ENCODE measurements around the gene IFIT1B. TPM values are rescaled to one million over a fixed set of nuclear protein-coding genes. Genes with fewer than 3 reads are reported as not detected.
A peak's percentile ranks its signal among the peaks of the same experiment; 100 is the strongest.

Gene IFIT1B
- total and polyA plus RNA-seq, 9 of the 15 experiments (the other 6 are each of a cell fraction or from before 2014, with no cell fraction given): not detected

DNA sequence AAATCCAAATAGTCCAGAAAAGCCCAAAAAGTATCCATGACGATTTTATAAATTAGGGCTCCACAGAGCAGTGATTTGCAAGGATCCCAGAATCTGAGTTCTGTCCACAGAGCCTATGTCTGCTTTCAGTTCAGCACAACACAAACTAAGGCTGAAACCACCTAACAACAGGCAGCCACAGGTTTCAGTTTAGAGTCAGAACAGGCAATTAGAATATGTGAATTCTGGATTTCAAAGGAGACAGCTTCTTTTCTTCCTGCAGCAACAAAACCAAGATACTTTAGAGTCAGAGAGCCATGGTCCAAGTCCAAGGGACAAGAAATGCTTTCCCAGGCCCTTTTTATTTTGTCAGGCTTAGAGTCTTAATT lies 26.5 kb upstream of the IFIT1B start:
- POLR2A ChIA-PET: interaction anchor here (1.2 kb wide), 1 partner anchor 9 kb away, joined by 3 read pairs; no protein-coding TSS in a partner anchor
- Histone ChIP-seq H4K20me1 (replicated peaks; ENCODE audit: control insufficient read depth, insufficient read depth, low read length) (no peaks in the 10 kb centered on the region), H3K9me3 (replicated peaks; ENCODE audit: control insufficient read depth, insufficient read depth, low read depth, low read length) (no peaks in the 10 kb centered on the region; the same call in 1 of the 2 replicates), H2AFZ (ENCODE audit: low read depth, low read length) (peak overlapping the region; percentile 89), H3K4me3 (no peak overlapping the region), H3K4me2 (ENCODE audit: insufficient read depth, low read length) (no peak overlapping the region), H3K4me1 (replicated peaks in 1 of 2; ENCODE audit: control insufficient read depth in 2 of 2, insufficient read depth in 2 of 2, low read length in 2 of 2) (peaks cover 5 to 30% of the 10 kb centered on the region in 2 experiments; a peak in 4 of 5 replicates), H3K36me3 (ENCODE audit: control insufficient read depth, insufficient read depth, low read length) (no peaks in the 10 kb centered on the region), H3K27me3 (ENCODE audit: control insufficient read depth in 2 of 2, insufficient read depth in 2 of 2, low read length in 2 of 2) (no peaks in the 10 kb centered on the region), H3K9ac (ENCODE audit: insufficient read depth in 1 of 2, low read depth in 2 of 2, low read length in 2 of 2) (no peak overlapping the region; a peak in 1 of 4 replicates), H3K27ac (ENCODE audit: extremely low read depth, low read depth, low read length) (peak overlapping the region; percentile 66; the same call in 2 of the 3 replicates), H3K79me2 (ENCODE audit: control insufficient read depth, insufficient read depth, low read length) (no peaks in the 10 kb centered on the region), H3K9me1 (ENCODE audit: control insufficient read depth, insufficient read depth, low read length) (no peaks in the 10 kb centered on the region)
- ATAC-seq: no peak
- TF ChIP-seq ADNP (tag; IDR thresholded peaks at IDR 0.05) (no peak), ZNF263 (CRISPR knock-in tag; IDR thresholded peaks at IDR 0.05; ENCODE audit: borderline replicate concordance) (no peak), PPARD (CRISPR knock-in tag; IDR thresholded peaks at IDR 0.05) (no peak), MIER1 (IDR thresholded peaks at IDR 0.05; ENCODE audit: low read depth) (no peak), RBM34 (IDR thresholded peaks at IDR 0.05; ENCODE audit: borderline replicate concordance, insufficient read depth, low read length) (no peak), ZNF561 (CRISPR knock-in tag; conservative IDR thresholded peaks at IDR 0.05) (no peak), STAG1 (CRISPR knock-in tag; IDR thresholded peaks at IDR 0.05; ENCODE audit: borderline replicate concordance) (no peak), BRF1 (IDR thresholded peaks at IDR 0.05; ENCODE audit: borderline replicate concordance, extremely low read depth, insufficient read length) (no peak), YBX1 (IDR thresholded peaks at IDR 0.05) (no peak), KAT7 (CRISPR knock-in tag; IDR thresholded peaks at IDR 0.05; ENCODE audit: borderline replicate concordance) (no peak), ZBTB17 (CRISPR knock-in tag; IDR thresholded peaks at IDR 0.05) (no peak), JUNB (CRISPR knock-in tag; conservative IDR thresholded peaks at IDR 0.05) (no peak), NFATC3 (IDR thresholded peaks at IDR 0.05) (no peak), RBFOX2 (IDR thresholded peaks at IDR 0.05; ENCODE audit: low read depth, low read length) (no peak), SLC30A9 (CRISPR knock-in tag; IDR thresholded peaks at IDR 0.05) (no peak)
- TF ChIP-seq, protein P1, sequence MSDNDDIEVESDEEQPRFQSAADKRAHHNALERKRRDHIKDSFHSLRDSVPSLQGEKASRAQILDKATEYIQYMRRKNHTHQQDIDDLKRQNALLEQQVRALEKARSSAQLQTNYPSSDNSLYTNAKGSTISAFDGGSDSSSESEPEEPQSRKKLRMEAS (CRISPR knock-in tag; IDR thresholded peaks at IDR 0.05): no peak
- TF ChIP-seq, protein P2, sequence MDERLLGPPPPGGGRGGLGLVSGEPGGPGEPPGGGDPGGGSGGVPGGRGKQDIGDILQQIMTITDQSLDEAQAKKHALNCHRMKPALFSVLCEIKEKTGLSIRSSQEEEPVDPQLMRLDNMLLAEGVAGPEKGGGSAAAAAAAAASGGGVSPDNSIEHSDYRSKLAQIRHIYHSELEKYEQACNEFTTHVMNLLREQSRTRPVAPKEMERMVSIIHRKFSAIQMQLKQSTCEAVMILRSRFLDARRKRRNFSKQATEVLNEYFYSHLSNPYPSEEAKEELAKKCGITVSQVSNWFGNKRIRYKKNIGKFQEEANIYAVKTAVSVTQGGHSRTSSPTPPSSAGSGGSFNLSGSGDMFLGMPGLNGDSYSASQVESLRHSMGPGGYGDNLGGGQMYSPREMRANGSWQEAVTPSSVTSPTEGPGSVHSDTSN (CRISPR knock-in tag; IDR thresholded peaks at IDR 0.05; ENCODE audit: low read depth): no peak
- TF ChIP-seq, protein P2 (tag; conservative IDR thresholded peaks at IDR 0.05; ENCODE audit: low read depth): no peak
- TF ChIP-seq, protein P3, sequence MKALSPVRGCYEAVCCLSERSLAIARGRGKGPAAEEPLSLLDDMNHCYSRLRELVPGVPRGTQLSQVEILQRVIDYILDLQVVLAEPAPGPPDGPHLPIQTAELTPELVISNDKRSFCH (CRISPR knock-in tag; IDR thresholded peaks at IDR 0.05): no peak
- TF ChIP-seq, protein P3 (tag; IDR thresholded peaks at IDR 0.05): no peak
- TF ChIP-seq, protein P4, sequence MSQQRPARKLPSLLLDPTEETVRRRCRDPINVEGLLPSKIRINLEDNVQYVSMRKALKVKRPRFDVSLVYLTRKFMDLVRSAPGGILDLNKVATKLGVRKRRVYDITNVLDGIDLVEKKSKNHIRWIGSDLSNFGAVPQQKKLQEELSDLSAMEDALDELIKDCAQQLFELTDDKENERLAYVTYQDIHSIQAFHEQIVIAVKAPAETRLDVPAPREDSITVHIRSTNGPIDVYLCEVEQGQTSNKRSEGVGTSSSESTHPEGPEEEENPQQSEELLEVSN (IDR thresholded peaks at IDR 0.05; ENCODE audit: borderline replicate concordance in 1 of 2, extremely low read depth in 1 of 2, insufficient read depth in 1 of 2, insufficient read length in 1 of 2, low read depth in 1 of 2, low read length in 1 of 2, poor library complexity in 1 of 2, severe bottlenecking in 1 of 2): no peak
- no peak for DNase-seq (ENCODE audit: extremely low read depth in 1 of 4, low spot score in 3 of 4)
- CTCF ChIA-PET (ENCODE audit: low intra/inter-chr PET ratio): no interaction called here
- no peak for FAIRE-seq
- in situ Hi-C loops (cut with MboI): no loop called here
- WGBS (ENCODE audit: insufficient coverage, low coverage, missing lambda C conversion rate): 63% methylated on average over 1 of the region's 1 CpG
- no TSS peak for BruUV-seq (replicated peaks)
- intact Hi-C loops (cut with micrococcal nuclease): no loop called here

All from K562 (cell line).